H9 (cell line): Measurements from ENCODE around the gene TUBD1. TPM values are rescaled to one million over a fixed set of nuclear protein-coding genes. Genes with fewer than 3 reads are reported as not detected.
"Not testable (repeated sequence)": the region's sequence is repeated elsewhere in the genome, so short reads cannot be mapped to it uniquely, and the experiment has no call there.

Experiments
- DNase-seq: peaks from one replicate; pipeline ENCODE4 v3.0.0-alpha.2; 2017
- H2AFZ ChIP-seq: one replicate; pipeline ENCODE4 v1.6.1; 2013; ENCODE audit warnings: mild to moderate bottlenecking, low read length, control low read depth, moderate library complexity
- H2AK5ac ChIP-seq: 2 replicates; pipeline ENCODE4 v1.6.1; 2013; ENCODE audit warnings: low read length, control low read depth, mixed read lengths; ENCODE audit not compliant: insufficient read length
- H2BK120ac ChIP-seq: one replicate; pipeline ENCODE4 v1.6.1; 2013; ENCODE audit warnings: low read depth, mild to moderate bottlenecking, low read length, control low read depth, inconsistent platforms; ENCODE audit not compliant: poor library complexity, severe bottlenecking
- H2BK12ac ChIP-seq: 2 replicates; pipeline ENCODE4 v1.6.1; 2013; ENCODE audit warnings: low read length, control low read depth, mixed read lengths, low read depth; ENCODE audit not compliant: insufficient read length
- H2BK15ac ChIP-seq: 2 replicates; pipeline ENCODE4 v1.6.1; 2013; ENCODE audit warnings: low read depth, low read length, control low read depth
- H2BK20ac ChIP-seq: one replicate; pipeline ENCODE4 v1.6.1; 2013; ENCODE audit warnings: low read depth, mild to moderate bottlenecking, low read length, control low read depth, inconsistent platforms; ENCODE audit not compliant: poor library complexity, severe bottlenecking
- H2BK5ac ChIP-seq: 2 replicates; pipeline ENCODE4 v1.6.1; 2013; ENCODE audit warnings: low read length, control low read depth, mixed read lengths; ENCODE audit not compliant: insufficient read length
- H3K14ac ChIP-seq: 2 replicates; pipeline ENCODE4 v1.6.1; 2013; ENCODE audit warnings: low read length, control low read depth; ENCODE audit not compliant: insufficient read depth
- H3K18ac ChIP-seq: 2 replicates; pipeline ENCODE4 v1.6.1; 2013; ENCODE audit warnings: low read depth, mild to moderate bottlenecking, mixed read lengths, low read length, control low read depth; ENCODE audit not compliant: insufficient read length
- H3K23ac ChIP-seq: 2 replicates; pipeline ENCODE4 v1.6.1; 2013; ENCODE audit warnings: low read length, control low read depth, mixed read lengths, low read depth; ENCODE audit not compliant: insufficient read length
- H3K23me2 ChIP-seq: 2 replicates; pipeline ENCODE4 v1.6.1; 2013; ENCODE audit warnings: low read depth, mild to moderate bottlenecking, mixed read lengths, low read length, control low read depth; ENCODE audit not compliant: insufficient read length, poor library complexity, severe bottlenecking
- H3K27ac ChIP-seq: 2 replicates; pipeline ENCODE4 v1.5.1; 2013; ENCODE audit warnings: low read length, control low read depth, mixed read lengths, low read depth; ENCODE audit not compliant: insufficient read length
- H3K27me3 ChIP-seq: 2 replicates; pipeline ENCODE4 v1.6.1; 2013; ENCODE audit warnings: low read length, control low read depth, inconsistent platforms; ENCODE audit not compliant: insufficient read depth
- H3K4ac ChIP-seq: 2 replicates; pipeline ENCODE4 v1.6.1; 2013; ENCODE audit warnings: low read depth, mild to moderate bottlenecking, control low read depth, inconsistent platforms, low read length, moderate library complexity
- H3K4me1 ChIP-seq: 2 replicates; pipeline ENCODE4 v1.6.1; 2013; ENCODE audit warnings: low read length, control low read depth, inconsistent platforms; ENCODE audit not compliant: insufficient read depth
- H3K4me2 ChIP-seq: 2 replicates; pipeline ENCODE4 v1.6.1; 2013; ENCODE audit warnings: low read length, control low read depth, mixed read lengths; ENCODE audit not compliant: insufficient read length, insufficient read depth
- H3K56ac ChIP-seq: 2 replicates; pipeline ENCODE4 v1.6.1; 2013; ENCODE audit warnings: low read depth, mild to moderate bottlenecking, mixed read lengths, low read length, control low read depth; ENCODE audit not compliant: insufficient read length
- H3K79me1 ChIP-seq: 2 replicates; pipeline ENCODE4 v1.6.1; 2013; ENCODE audit warnings: low read depth, mild to moderate bottlenecking, moderate library complexity, low read length, control low read depth, inconsistent platforms; ENCODE audit not compliant: insufficient read depth, poor library complexity, severe bottlenecking
- H3K79me2 ChIP-seq: 2 replicates; pipeline ENCODE4 v1.6.1; 2013; ENCODE audit warnings: low read length, control low read depth, inconsistent platforms; ENCODE audit not compliant: insufficient read depth
- H3K9ac ChIP-seq: 2 replicates; pipeline ENCODE4 v1.6.1; 2013; ENCODE audit warnings: low read length, control low read depth, mixed read lengths; ENCODE audit not compliant: insufficient read length; ENCODE audit errors: extremely low read depth
- H3K9me3 ChIP-seq: one replicate; pipeline ENCODE4 v1.6.1; 2013; ENCODE audit warnings: low read depth, low read length, inconsistent platforms; ENCODE audit not compliant: control insufficient read depth
- H3T11ph ChIP-seq: one replicate; pipeline ENCODE4 v1.6.1; 2013; ENCODE audit warnings: mild to moderate bottlenecking, low read length, control low read depth, inconsistent platforms
- H4K20me1 ChIP-seq: one replicate; pipeline ENCODE4 v1.6.1; 2013; ENCODE audit not compliant: control insufficient read depth, insufficient read length, insufficient read depth
- H4K5ac ChIP-seq: 2 replicates; pipeline ENCODE4 v1.6.1; 2013; ENCODE audit warnings: low read depth, mild to moderate bottlenecking, mixed read lengths, low read length, control low read depth; ENCODE audit not compliant: insufficient read length
- H4K8ac ChIP-seq: replicated peaks from 2 replicates; pipeline ENCODE4 v1.6.1; 2013; ENCODE audit warnings: low read length, control low read depth, mixed read lengths, low read depth; ENCODE audit not compliant: insufficient read length
- H4K91ac ChIP-seq: 2 replicates; pipeline ENCODE4 v1.6.1; 2013; ENCODE audit warnings: low read depth, mild to moderate bottlenecking, moderate library complexity, mixed read lengths, low read length, control low read depth; ENCODE audit not compliant: insufficient read length
- H3K27ac Mint-ChIP-seq, 3 experiments: 2 replicates in 2 of 3; 3 replicates in 1 of 3; pipeline ENCODE4 v1.8.0; 2020 to 2021; ENCODE audit warnings: mixed read lengths in 3 of 3, mild to moderate bottlenecking in 1 of 3, moderate library complexity in 1 of 3
- H3K27me3 Mint-ChIP-seq: 2 replicates; pipeline ENCODE4 v1.8.0; 2021; ENCODE audit warnings: low read depth, mild to moderate bottlenecking, moderate library complexity, mixed read lengths
- H3K36me3 Mint-ChIP-seq, 3 experiments: 2 replicates in 2 of 3; 3 replicates in 1 of 3; pipeline ENCODE4 v1.8.0; 2020 to 2021; ENCODE audit warnings: low read depth in 3 of 3, mixed read lengths in 3 of 3; ENCODE audit not compliant: insufficient read depth in 1 of 3
- H3K4me1 Mint-ChIP-seq, 2 experiments: 2 replicates each; pipeline ENCODE4 v1.8.0; 2020; ENCODE audit warnings: mixed read lengths in 2 of 2
- H3K4me3 Mint-ChIP-seq, 2 experiments: 2 replicates in 1 of 2; 3 replicates in 1 of 2; pipeline ENCODE4 v1.8.0; 2020 to 2021; ENCODE audit warnings: mild to moderate bottlenecking in 2 of 2, mixed read lengths in 2 of 2, moderate library complexity in 1 of 2
- H3K9me3 Mint-ChIP-seq, 2 experiments: 2 replicates in 1 of 2; 3 replicates in 1 of 2; pipeline ENCODE4 v1.8.0; 2020; ENCODE audit warnings: mild to moderate bottlenecking in 2 of 2, mixed read lengths in 2 of 2, moderate library complexity in 1 of 2
- WGBS: extraction: QIAGEN DNeasy Blood & Tissue Kit; methylation state at CpG from one replicate; pipeline ENCODE4 v1.1.7; 2013; ENCODE audit warnings: missing lambda C conversion rate, low lambda C conversion rate, mixed read lengths; ENCODE audit not compliant: insufficient read length; ENCODE audit errors: extremely low coverage; 5-methylcytosine and 5-hydroxymethylcytosine counted together
- total RNA-seq: library from RNA; stranded (reverse); gene quantifications from 2 replicates; pipeline ENCODE4 v1.2.1, GENCODE V29; 2021
- TF ChIP-seq, protein P1 (sequence below): fragments of 200-600 bp; sonication (generic); conservative IDR thresholded peaks from 3 replicates; pipeline ENCODE4 v1.8.0; 2021; ENCODE audit warnings: antibody characterized with exemption, mild to moderate bottlenecking

The TUBD1 gene
- total RNA-seq, 1 experiment from 2014 or later: 26.4 TPM

DNA sequence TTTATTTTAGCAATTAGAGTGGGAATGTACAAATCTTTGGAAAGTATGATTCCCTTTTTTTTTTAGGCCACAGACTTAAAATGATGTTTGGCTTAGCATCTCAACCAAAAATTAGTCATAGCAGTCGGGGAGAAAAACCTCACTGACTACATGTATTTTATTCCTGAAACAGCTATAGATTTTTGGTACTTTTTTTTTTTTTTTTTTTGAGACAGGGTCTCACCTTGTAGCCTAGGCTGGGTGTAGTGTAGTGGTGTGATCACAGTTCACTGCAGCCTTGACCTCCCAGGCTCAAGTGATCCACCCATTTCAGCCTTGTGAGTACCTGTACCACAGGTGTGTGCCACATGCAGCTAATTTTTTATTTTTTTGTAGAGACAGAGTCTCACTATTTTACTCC is 48.4 kb upstream of the TUBD1 start:
- Histone ChIP-seq H2AFZ (no peak overlapping the region), H2AK5ac (no peak overlapping the region), H3K4me2 (no peak overlapping the region), H3K27ac (no peak overlapping the region), H3K9ac (no peak overlapping the region), H2BK120ac (no peak overlapping the region), H2BK15ac (no peak overlapping the region), H3K23me2 (no peaks in the 10 kb centered on the region), H3K23ac (no peak overlapping the region), H2BK5ac (no peak overlapping the region), H4K5ac (no peak overlapping the region), H4K8ac (no peak overlapping the region), H3K4ac (no peak overlapping the region), H3K56ac (no peak overlapping the region), H3K79me2 (no peaks in the 10 kb centered on the region), H3K27me3 (no peaks in the 10 kb centered on the region), H3K9me3 (no peaks in the 10 kb centered on the region), H4K91ac (no peak overlapping the region), H3K18ac (no peak overlapping the region), H3K14ac (no peak overlapping the region), H3K79me1 (no peaks in the 10 kb centered on the region), H4K20me1 (no peaks in the 10 kb centered on the region), H2BK20ac (no peak overlapping the region), H2BK12ac (no peak overlapping the region), H3K4me1 (no peaks in the 10 kb centered on the region), H3T11ph (no peak overlapping the region)
- Mint-ChIP-seq H3K27me3 (no peaks in the 10 kb centered on the region), H3K4me3 (no peak overlapping the region), H3K9me3 (no peaks in the 10 kb centered on the region), H3K36me3 (peaks cover 5 to 60% (median 28%) of the 10 kb centered on the region in 3 experiments; a peak in 6 of 7 replicates), H3K4me1 (no peaks in the 10 kb centered on the region), H3K27ac (no peak overlapping the region)
- no CpG with 5 or more reads among the region's 1 CpG for WGBS
- TF ChIP-seq, protein P1, sequence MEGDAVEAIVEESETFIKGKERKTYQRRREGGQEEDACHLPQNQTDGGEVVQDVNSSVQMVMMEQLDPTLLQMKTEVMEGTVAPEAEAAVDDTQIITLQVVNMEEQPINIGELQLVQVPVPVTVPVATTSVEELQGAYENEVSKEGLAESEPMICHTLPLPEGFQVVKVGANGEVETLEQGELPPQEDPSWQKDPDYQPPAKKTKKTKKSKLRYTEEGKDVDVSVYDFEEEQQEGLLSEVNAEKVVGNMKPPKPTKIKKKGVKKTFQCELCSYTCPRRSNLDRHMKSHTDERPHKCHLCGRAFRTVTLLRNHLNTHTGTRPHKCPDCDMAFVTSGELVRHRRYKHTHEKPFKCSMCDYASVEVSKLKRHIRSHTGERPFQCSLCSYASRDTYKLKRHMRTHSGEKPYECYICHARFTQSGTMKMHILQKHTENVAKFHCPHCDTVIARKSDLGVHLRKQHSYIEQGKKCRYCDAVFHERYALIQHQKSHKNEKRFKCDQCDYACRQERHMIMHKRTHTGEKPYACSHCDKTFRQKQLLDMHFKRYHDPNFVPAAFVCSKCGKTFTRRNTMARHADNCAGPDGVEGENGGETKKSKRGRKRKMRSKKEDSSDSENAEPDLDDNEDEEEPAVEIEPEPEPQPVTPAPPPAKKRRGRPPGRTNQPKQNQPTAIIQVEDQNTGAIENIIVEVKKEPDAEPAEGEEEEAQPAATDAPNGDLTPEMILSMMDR: no peak
- DNase-seq: no peak

DNA sequence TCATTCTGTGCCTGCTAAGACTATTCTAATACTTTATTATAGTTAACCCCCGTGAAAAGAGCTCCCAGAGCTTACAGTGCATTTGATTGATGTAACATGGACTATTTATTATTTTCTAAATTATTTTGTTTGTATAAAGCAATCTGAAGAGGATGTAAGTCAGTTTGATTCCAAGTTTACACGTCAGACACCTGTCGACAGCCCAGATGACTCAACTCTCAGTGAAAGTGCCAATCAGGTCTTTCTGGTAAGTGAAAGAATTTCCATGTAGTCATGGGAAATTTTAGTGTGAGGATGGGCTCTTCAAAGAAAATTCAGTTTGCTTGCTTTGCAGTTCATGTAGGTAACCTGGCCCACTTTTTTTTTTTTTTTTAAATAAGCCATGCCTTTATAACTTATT is 48.0 kb upstream of the TUBD1 start:
- WGBS: no CpG with 5 or more reads among the region's 3 CpGs
- H2BK20ac ChIP-seq, H3K56ac ChIP-seq, H3K23ac ChIP-seq, H3K79me1 ChIP-seq, H3K79me2 ChIP-seq, H2BK120ac ChIP-seq, H3K4me1 Mint-ChIP-seq, H4K20me1 ChIP-seq, H3K27ac Mint-ChIP-seq, H3K4ac ChIP-seq, H2BK15ac ChIP-seq, H4K8ac ChIP-seq, H2AFZ ChIP-seq, H2BK5ac ChIP-seq, H4K91ac ChIP-seq, H3K23me2 ChIP-seq, H2AK5ac ChIP-seq, H3K9me3 Mint-ChIP-seq, H3K4me3 Mint-ChIP-seq, H2BK12ac ChIP-seq, H3K14ac ChIP-seq, H3T11ph ChIP-seq, H3K18ac ChIP-seq, H3K27ac ChIP-seq, H3K4me2 ChIP-seq, H4K5ac ChIP-seq, H3K27me3 ChIP-seq, H3K27me3 Mint-ChIP-seq, H3K4me1 ChIP-seq, H3K9me3 ChIP-seq, H3K9ac ChIP-seq, DNase-seq: not testable (repeated sequence)
- H3K36me3 Mint-ChIP-seq: peaks cover 5 to 62% (median 27%) of the 10 kb centered on the region in 3 experiments; a peak in 6 of 7 replicates
